ENCODE measurements around the gene POLRMT.

The POLRMT gene

DNA sequence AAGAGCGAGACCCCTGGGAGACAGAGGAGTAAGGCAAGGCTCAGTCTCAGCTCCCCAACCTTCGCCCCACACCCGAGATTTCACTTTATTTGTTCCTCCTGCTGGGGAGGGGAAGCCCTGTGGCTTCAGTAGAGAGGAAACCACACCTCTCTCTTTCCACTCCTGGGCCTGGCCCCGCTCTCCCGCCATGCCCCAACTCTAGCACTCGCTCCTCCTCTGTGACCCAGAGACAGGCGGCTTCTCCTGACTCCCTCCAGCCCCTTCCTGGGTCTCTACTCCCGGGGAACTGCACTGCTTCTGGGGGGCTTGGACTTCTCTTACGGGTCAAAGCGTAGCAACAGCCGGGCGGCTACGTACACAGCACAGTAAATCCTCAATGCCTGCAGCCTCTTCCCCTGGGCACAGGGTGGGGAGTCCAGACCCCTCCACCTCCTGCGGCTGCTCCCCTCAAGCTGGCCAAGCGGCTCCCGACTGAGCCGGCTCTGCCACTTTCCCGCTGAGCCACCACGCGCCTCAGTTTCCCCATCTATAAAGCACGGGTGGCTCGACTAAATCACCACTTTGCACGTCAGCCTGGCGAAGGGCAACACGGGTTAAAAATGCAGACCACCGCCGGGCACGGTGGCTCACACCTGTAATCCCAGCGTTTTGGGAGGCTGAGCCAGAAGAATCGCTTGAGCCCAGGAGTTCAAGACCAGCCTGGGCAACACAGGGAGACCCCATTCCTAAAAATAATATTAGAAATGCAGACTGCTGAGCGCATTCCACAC, 28.3 kb upstream of the POLRMT start:
- no peak for DNase-seq (ENCODE audit: low read depth)
- in situ Hi-C loops (cut with HindIII; ENCODE audit: low sequenced_read_pairs), result no loop called here
- H3K4me3 ChIP-seq (ENCODE audit: low read depth, low read length), result peak overlapping the region; percentile 90
- TF ChIP-seq, protein P1, sequence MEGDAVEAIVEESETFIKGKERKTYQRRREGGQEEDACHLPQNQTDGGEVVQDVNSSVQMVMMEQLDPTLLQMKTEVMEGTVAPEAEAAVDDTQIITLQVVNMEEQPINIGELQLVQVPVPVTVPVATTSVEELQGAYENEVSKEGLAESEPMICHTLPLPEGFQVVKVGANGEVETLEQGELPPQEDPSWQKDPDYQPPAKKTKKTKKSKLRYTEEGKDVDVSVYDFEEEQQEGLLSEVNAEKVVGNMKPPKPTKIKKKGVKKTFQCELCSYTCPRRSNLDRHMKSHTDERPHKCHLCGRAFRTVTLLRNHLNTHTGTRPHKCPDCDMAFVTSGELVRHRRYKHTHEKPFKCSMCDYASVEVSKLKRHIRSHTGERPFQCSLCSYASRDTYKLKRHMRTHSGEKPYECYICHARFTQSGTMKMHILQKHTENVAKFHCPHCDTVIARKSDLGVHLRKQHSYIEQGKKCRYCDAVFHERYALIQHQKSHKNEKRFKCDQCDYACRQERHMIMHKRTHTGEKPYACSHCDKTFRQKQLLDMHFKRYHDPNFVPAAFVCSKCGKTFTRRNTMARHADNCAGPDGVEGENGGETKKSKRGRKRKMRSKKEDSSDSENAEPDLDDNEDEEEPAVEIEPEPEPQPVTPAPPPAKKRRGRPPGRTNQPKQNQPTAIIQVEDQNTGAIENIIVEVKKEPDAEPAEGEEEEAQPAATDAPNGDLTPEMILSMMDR (IDR thresholded peaks at IDR 0.05; ENCODE audit: low read depth, low read length, missing control alignments), result no peak

DNA sequence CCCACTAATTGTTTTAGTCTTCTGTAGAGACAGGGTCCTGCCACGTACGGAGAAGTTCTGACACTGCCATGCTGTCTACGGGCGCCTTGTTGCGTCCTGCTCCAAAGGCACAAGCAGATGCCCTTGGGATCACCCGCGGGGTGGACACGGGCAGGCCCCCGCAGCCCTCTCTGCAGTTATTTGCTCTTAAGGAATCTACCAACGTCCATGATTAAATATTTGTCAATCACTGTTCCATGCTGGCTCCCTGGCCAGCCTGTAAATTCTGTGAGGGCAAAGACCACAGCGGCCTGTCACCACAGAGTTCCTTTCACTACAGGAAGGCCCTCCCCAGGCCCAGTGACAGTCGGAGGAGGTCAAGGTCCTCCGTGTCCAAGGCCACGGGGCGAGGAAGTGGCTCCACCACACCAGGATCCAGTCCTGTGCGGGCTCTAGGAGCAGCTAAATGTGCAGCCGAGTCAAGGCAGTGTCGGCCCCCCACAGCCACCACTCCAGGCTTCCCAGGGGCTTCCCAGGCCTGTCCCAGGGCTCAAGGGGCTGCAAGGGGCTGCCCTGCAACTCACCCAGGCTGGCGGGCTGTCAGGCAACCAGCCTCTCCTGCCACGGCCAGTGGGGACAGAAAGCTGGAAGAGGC, 27.6 kb upstream of the POLRMT start:
- DNase-seq (ENCODE audit: low read depth), result no peak
- H3K4me3 ChIP-seq (ENCODE audit: low read depth, low read length), result peak overlapping the region; percentile 90
- in situ Hi-C loops (cut with HindIII; ENCODE audit: low sequenced_read_pairs), result no loop called here
- TF ChIP-seq, protein P1 (IDR thresholded peaks at IDR 0.05; ENCODE audit: low read depth, low read length, missing control alignments), result no peak

DNA sequence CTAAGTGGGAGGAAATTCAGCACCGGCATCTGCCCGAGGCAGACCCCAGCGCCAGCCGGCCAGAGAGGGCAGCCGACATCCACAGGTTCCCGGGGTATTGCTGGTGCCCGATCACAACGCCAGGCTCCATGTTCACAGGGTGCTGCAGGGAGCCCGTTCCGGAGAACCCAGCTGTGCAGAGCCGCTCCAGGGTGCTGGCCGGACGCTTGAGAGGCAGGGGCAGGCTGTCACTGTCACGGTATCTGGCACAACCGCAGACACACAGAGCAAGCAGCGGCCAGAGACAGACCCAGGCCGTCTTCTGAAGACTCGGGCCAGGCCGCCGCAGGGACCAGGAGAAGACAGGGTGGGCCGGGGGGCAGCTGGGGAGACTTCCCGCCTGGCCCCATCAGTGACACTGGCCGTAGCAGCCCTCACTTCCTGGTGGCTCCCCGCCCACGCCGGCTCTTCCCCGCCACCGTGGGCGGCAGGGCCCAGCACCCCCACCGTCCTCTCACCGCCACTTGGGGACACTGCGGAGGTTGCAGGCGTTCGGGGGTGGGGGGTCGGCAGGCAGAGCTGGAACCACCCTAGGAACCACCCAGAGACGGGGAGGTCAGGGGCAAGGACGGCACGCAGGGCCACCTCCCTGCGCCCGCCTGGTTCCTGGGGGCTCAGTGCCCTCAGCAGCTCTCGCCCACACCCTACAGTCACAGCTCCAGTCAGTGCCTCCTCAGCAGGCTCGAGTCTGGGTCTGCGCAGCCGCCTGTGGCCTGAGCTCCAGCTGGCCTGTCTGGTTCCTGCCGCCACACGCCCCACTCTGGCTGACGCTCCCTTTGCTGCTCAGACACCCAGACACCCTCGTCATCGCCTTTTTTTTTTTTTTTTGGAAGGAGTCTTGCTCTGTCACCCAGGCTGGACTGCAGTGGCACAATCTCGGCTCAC, 25.8 kb upstream of the POLRMT start:
- in situ Hi-C loops (cut with HindIII; ENCODE audit: low sequenced_read_pairs), result no loop called here
- no peak overlapping the region for H3K4me3 ChIP-seq (ENCODE audit: low read depth, low read length)
- no peak for DNase-seq (ENCODE audit: low read depth)
- TF ChIP-seq, protein P1 (IDR thresholded peaks at IDR 0.05; ENCODE audit: low read depth, low read length, missing control alignments), result no peak

DNA sequence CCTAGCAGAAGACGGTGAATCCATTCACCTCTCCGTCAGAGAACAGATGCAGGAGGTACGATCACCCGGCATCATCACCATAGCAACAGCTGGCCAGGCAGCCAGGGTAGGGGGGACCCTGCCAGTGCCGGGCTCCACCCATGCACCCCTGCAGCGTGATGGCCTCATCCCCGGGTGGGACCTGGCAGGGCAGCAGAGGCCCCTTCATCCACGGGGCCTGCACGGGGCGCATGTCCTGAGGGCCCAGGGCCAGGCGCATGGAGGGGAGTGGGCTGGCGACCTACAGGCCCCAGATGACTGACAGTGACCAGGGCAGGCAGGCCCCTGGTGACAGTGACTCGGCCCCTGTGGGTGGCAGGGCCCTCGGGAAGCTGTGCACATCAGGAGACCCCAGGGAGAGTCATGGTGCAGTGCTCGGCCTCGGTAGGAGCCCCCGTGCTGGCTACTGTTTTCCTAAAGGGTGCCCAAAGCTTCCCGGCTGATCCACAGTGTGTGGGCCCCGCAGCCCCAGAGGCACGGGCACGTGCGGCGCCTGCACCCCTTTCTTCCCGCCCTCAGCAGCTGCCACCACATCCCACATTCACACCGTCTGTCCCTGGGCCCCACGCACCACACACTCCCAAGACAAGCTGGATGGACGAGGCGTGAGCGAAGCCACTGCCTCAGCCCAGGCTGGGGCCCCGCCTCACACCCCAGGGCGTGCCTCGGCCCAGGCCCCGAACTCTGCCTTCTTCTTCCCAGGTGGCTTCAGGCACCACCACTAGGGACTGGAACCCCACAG, 24.9 kb upstream of the POLRMT start:
- in situ Hi-C loops (cut with HindIII; ENCODE audit: low sequenced_read_pairs), result no loop called here
- TF ChIP-seq, protein P1 (IDR thresholded peaks at IDR 0.05; ENCODE audit: low read depth, low read length, missing control alignments), result no peak
- H3K4me3 ChIP-seq (ENCODE audit: low read depth, low read length), result no peak overlapping the region
- no peak for DNase-seq (ENCODE audit: low read depth)

DNA sequence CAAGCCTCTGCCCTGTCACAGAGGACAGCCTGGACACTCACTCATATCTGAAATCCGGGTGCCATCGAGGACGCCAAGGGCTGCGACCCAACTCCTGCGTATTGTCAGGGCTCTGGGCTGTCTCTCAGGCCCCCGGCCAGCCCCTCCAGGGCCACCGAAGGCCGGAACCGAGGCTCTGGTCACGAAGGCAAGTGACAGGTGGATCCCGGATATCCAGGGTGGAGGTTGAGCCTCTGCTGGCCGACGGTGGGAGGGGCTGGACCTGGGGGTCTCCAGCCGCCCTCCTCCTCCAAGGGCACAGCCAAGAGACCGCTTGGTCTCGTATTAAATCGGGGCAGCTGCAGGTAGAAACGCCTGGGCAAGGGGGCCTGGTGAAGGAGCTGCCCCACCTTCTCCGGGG, 24.3 kb upstream of the POLRMT start:
- TF ChIP-seq, protein P1 (IDR thresholded peaks at IDR 0.05; ENCODE audit: low read depth, low read length, missing control alignments), result no peak
- H3K4me3 ChIP-seq (ENCODE audit: low read depth, low read length), result no peak overlapping the region
- no peak for DNase-seq (ENCODE audit: low read depth)
- in situ Hi-C loops (cut with HindIII; ENCODE audit: low sequenced_read_pairs), result no loop called here

All from astrocyte of the cerebellum (primary cell).